ENCODE data around the gene CHTF8.
A peak's percentile ranks its signal among the peaks of the same experiment; 100 is the strongest.

Gene CHTF8

GRCh38 chr16:69111876-69112230 is 20.5 kb downstream of the CHTF8 start:
- no peak for DNase-seq

DNA sequence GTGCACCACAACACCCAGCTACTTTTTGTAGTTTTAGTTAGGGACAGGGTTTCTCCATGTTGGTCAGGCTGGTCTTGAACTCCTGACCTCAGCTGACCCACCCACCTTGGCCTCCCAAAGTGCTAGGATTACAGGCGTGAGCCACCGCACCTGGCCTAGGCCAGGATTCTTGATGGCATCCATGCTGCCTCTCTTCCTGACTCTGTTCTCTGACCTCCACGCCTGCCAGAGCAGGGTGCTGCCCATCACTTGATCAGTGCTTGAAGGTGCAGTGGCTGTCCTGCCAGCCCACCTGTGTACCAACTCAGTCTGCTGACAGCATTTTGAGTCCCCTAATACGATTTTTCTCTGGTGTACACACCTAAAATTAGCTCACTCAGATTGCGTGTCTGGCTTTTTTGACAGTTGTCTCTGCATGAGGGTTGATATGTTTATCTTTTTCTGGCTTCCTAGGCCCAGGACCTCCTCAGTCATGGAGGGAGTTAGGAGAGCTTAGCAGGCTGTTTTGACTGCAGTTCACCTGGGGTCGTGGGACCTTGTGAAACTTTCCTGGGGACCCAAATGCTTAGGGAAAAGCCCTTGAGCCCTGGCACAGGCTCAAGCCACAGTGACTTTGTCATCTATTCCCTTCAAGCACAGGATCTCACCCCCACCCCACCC is 21.0 kb downstream of the CHTF8 start:
- no peak for DNase-seq

DNA sequence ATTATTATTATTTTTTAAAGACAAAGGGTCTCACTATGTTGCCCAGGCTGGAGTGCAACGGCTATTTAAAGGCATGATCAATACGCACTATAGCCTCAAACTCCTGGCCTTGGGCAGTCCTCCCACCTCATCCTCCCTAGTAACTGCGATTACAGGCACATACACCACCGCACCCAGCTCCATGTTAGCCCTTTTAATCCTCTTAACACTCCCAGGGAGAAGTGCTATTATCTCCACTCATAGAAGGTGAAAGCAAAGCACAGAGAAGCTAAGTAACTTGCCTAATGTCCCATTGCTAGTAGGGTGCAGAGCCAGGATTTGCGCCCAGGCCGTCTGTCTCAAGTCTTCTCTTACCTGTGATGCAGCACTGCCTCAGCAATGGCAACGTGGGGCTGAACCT is 22.0 kb downstream of the CHTF8 start:
- DNase-seq, result no peak

DNA sequence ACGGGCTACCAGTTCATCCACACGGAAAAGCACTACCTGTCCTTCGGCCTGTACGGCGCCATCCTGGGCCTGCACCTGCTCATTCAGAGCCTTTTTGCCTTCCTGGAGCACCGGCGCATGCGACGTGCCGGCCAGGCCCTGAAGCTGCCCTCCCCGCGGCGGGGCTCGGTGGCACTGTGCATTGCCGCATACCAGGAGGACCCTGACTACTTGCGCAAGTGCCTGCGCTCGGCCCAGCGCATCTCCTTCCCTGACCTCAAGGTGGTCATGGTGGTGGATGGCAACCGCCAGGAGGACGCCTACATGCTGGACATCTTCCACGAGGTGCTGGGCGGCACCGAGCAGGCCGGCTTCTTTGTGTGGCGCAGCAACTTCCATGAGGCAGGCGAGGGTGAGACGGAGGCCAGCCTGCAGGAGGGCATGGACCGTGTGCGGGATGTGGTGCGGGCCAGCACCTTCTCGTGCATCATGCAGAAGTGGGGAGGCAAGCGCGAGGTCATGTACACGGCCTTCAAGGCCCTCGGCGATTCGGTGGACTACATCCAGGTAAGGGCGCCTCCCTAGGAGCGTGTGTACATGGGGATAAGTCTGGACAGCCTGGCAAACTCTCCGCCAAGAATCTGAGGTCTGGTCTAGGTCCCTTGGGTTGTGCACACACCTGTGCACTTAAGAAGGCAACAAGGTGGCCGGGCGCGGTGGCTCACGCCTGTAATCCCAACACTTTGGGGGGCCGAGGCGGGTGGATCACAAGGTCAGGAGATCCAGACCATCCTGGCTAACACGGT is 22.7 kb downstream of the CHTF8 start:
- DNase-seq, result no peak

GRCh38 chr16:69108905-69109252 is 23.5 kb downstream of the CHTF8 start:
- DNase-seq, result no peak

- no peak for DNase-seq
Observed at GRCh38 chr16:69108064-69108904, 24.1 kb downstream of the CHTF8 start.

DNA sequence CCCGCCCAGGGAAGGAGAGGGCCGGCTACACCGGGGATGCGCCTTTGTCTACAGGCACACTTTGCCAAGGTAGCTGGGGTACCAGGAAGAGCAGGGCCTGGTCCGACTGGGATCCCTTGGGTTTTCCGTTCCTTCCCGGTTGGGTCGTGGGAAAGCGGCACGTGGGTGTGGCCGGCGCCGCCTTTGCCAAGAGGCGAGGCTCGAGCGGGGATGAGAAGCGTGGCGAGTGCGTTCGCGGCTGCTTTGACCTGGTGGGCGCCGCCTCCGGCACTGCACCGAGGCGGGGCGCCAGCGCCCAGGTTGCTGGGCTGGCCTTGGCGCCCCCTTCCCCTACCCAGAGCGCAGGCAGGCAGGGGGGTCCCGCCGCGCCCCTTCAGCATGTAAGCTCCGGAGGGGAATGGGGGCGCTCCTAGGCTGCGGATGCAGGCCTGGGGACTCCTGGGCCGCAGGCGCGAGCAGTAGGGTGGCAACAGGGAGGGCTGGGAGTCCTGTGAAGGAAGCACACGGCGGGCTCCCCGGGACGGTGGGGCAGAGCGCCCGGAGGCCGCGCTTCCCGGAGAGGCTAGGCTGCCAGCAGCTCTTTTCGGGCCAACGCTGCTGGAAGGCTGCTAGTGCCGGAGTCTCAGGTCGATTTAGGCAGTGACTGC is 24.9 kb downstream of the CHTF8 start:
- DNase-seq, result no peak

DNA sequence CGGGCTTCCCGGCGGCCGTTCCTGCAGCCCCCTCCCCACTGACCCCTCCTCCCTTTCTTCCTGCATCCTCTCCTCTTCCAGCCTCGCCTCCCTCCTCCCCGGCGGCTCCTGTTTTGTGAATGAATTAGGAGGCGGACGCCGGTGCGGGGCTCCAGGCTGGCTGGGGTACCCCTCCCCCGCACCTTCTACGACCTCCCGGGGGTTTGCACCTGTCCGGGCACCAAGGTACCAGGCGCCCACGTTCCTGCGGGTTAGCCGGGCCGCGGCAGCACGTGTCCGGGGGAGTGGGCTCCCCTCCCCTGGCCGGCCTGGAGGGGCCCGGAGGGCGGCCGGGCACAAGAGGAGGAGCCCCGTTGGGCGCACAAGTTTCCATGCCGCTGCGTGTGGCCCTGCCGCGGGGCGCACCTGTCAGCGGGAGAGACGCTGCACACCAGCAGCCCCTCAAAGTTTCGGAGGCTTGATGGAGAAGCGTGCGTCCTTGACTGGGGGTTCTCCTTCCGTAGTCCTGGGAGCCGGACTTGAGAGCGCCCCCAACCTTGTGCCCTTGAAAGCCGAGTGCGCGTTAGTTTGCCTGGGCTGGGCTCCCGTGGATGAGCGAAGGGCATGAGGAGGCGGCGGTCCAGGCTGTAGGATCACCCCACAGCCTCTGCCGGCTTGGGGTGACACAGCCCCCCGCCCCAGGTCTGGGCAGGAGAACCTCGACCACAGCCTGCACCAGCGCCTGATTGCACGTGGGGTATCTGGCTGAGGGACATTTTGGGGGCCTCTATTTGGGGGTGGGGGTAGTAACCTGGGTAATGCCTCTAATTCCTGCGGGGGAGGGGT is 25.7 kb downstream of the CHTF8 start:
- no peak for DNase-seq

DNA sequence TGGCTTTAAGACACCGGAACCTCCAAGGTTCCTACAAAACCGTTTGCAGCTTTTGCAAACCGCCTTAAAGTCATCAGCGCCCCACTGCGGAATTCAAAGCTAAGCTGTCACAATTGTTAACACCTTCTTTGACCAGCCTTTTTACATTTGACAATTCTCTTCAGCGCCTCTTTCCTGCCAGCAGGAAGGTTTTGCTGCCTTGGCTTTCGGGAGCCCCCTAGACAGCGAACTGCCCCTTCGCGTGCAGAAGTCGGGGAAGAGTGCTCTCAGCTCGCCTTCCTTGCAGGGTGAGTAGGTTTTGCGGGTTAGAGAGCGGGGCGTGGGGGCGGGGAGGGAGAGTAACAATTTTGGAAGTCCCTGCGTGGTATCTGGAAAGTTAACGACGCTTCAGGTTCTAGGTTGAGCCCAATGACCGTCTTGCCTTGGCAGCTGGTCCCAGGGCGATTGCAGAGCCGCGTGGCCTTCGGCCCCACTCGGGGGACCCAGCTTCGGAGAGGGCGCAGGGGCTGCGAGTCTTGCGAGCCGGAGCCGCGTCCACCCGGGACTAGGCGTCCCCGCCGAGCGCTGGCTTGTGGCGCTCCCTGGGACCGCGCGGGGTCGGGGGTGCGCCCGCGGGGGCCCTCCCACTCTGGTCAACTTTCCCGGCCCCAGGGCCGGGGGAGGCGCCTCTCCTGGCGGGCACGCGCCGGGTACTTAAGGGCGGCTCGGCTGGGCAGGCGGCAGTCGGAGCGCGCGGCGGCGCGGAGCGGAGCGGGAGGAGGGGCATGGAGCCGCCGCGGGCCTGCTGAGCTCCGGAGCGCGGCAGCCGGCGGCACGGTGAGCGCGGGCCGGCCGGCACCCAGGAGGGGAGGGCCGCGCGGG is 26.7 kb downstream of the CHTF8 start, which contains the start of gene HAS3:
Gene HAS3, plus strand, starts transcription at position 153 of the 861 bp plus-strand sequence. CDS start 3,743 bp downstream, outside the sequence.
- peak; percentile 43 for DNase-seq

DNA sequence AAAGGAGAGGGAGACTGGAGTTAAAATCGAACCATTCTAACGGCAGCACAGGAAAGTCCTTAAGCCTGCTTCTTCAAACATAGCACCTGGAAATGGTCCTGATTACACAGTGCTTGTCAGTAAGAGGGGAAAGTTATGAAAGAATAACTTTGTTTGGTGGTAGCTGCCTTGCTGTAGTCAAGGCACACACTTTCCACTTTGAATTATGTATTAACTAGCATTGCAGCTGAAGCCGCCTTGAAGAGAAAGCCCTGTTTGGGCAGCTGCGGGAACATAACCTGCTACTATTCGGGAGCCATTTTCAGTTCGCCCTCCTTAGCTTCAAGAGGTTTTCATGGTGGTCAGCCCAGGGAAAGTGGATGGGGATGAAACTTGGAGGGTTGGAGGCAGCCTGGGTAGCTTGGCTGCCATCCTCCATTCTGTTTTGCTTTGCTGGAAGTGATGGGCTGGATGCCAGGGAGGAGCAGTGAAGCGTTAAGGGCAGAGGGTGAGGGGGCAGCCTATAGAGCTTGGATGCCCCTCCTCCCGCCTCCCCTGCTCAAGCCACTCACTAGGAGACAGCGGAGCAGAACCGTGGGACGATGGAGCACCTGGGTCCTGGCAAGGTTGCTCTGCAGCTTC is 32.2 kb downstream of the CHTF8 start:
- no peak for DNase-seq

DNA sequence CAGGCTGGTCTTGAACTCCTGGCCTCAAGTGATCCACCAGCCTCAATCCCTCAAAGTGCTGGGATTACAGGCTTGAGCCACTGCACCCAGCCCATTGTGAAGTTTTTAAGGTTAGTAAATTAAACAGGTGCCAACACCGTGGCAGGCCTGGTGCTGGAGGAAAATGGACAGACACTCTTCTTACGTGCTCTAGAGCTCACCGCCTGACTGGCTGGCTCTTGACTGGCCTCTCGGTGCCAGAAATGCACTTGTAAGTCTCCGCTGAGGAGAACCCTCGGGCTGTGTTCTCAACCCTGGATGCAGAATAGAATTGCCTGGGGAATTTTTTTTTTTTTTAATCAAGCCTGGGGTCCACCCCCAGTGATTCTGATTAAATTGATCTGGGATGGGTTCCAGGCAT is 37.2 kb downstream of the CHTF8 start:
- DNase-seq, result no peak

DNA sequence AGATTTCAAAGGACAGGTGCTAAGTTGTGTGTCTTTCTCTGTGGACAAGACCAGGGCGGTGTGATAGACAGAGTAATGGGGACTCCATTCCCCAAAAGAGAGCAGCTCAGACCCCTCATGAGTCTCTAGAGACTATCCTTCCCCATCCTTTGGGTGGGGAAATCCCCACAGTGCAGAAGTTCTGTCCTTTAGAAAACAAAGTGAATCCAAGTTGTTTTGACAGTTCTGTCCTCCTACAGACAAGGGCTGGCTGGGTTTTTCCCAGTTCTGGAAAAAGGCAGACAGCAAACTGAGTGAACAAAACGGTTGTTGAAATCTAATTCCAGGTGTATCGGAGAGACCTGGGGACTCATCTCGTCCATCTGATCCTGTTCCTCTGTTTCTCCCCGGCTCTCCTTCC is 37.9 kb downstream of the CHTF8 start:
- DNase-seq, result no peak

- no peak for DNase-seq
Observed at GRCh38 chr16:69093974-69094373, 38.4 kb downstream of the CHTF8 start.

GRCh38 chr16:69089091-69089910 is 43.1 kb downstream of the CHTF8 start:
- peak; percentile 81 for DNase-seq

GRCh38 chr16:69088684-69089083 is 43.7 kb downstream of the CHTF8 start:
- no peak for DNase-seq

GRCh38 chr16:69087161-69087581 is 45.2 kb downstream of the CHTF8 start:
- DNase-seq, result no peak

GRCh38 chr16:69085032-69085695 is 47.2 kb downstream of the CHTF8 start:
- DNase-seq, result no peak

DNA sequence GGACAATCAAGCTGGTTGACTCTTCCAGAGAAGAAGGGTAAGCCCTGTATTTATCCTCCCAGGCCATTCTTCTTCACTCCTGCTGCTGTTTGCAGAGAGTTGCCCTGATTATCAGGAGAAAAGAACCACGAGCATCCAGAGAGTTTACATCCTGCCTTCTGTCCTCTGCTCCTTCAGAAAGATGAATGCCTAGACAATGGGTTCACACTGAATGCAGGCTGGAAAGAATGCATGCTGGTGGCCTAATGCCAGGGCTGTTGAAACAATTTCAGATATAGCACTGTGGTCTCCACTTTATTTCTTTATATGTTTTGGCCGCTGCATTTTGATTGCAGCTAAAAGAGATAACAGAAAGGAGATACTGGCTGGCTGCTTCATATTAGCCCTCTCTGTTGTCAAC is 48.1 kb downstream of the CHTF8 start:
- DNase-seq, result no peak

DNA sequence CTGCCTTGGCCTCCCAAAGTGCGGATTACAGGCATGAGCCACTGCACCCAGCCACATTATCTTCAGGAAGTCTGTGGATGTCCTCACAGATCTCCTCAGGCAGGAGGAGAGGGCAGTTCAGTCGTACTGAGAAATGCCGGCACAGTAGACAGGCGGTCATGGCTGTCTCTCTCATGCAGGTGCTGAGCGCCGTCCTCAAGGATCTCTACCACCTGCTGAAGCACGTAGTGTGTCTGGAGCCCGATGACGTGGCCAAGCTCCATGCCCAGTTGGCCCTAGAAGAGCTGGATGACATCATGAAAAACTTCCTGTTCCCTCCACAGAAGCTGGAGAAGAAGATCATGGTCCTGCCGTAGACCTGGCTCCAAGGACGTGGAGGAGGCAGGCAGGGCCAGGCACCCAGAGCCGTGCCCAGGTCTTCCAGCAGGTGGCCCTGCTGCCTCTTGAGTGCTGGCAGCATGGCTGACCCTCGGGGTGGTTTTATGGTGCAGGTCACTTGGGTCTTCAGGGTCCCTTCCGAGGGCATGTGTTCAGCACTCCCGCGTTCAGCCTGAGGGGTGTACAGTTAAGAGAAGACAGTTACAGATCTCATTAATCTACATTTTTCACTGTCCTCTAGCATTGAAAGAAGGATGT is 49.0 kb downstream of the CHTF8 start:
- DNase-seq, result no peak
